ENCODE measurements around the gene CTSF.

The CTSF gene

GRCh38 chr11:66581261-66581660 is 12.9 kb upstream of the CTSF start:
- Histone ChIP-seq H3K27me3 (ENCODE audit: insufficient read depth, poor library complexity, severe bottlenecking) (no peaks in the 10 kb centered on the region), H3K4me3 (replicated peaks; ENCODE audit: insufficient read depth, low read length) (no peak overlapping the region), H3K27ac (replicated peaks) (no peak overlapping the region)
- DNase-seq (ENCODE audit: low read depth in 1 of 2, low spot score in 1 of 2): no peak
- no peak for TF ChIP-seq SPI1 (IDR thresholded peaks at IDR 0.05; ENCODE audit: borderline replicate concordance, low read depth)
- TF ChIP-seq GABPA (IDR thresholded peaks at IDR 0.05; ENCODE audit: low read depth): no peak
- TF ChIP-seq POLR2AphosphoS5 (IDR thresholded peaks at IDR 0.05; ENCODE audit: low read depth): no peak
- TF ChIP-seq CTCF (IDR thresholded peaks at IDR 0.05; ENCODE audit: insufficient read depth, low read length): no peak
- TF ChIP-seq REST (IDR thresholded peaks at IDR 0.05; ENCODE audit: insufficient replicate concordance, low read depth): no peak

GRCh38 chr11:66580803-66581202 is 12.4 kb upstream of the CTSF start:
- Histone ChIP-seq H3K27ac (replicated peaks) (no peak overlapping the region), H3K27me3 (ENCODE audit: insufficient read depth, poor library complexity, severe bottlenecking) (no peaks in the 10 kb centered on the region), H3K4me3 (replicated peaks; ENCODE audit: insufficient read depth, low read length) (no peak overlapping the region)
- TF ChIP-seq REST (IDR thresholded peaks at IDR 0.05; ENCODE audit: insufficient replicate concordance, low read depth): no peak
- no peak for TF ChIP-seq CTCF (IDR thresholded peaks at IDR 0.05; ENCODE audit: insufficient read depth, low read length)
- TF ChIP-seq SPI1 (IDR thresholded peaks at IDR 0.05; ENCODE audit: borderline replicate concordance, low read depth): no peak
- TF ChIP-seq POLR2AphosphoS5 (IDR thresholded peaks at IDR 0.05; ENCODE audit: low read depth): no peak
- TF ChIP-seq GABPA (IDR thresholded peaks at IDR 0.05; ENCODE audit: low read depth): no peak
- no peak for DNase-seq (ENCODE audit: low read depth in 1 of 2, low spot score in 1 of 2)

- H3K27me3 ChIP-seq (ENCODE audit: insufficient read depth, poor library complexity, severe bottlenecking): no peaks in the 10 kb centered on the region
- peak; percentile 47 to 60 for DNase-seq (ENCODE audit: low read depth in 1 of 2, low spot score in 1 of 2)
- TF ChIP-seq SPI1 (IDR thresholded peaks at IDR 0.05; ENCODE audit: borderline replicate concordance, low read depth) (no peak), CTCF (IDR thresholded peaks at IDR 0.05; ENCODE audit: insufficient read depth, low read length) (peak; percentile 75)
These were observed 10.7 kb upstream of the CTSF start for GRCh38 chr11:66579017-66579606.

GRCh38 chr11:66570850-66571180 is 2.4 kb upstream of the CTSF start:
- no peak overlapping the region for H3K4me3 ChIP-seq (replicated peaks; ENCODE audit: insufficient read depth, low read length)
- no peak overlapping the region for H3K27ac ChIP-seq (replicated peaks)
- peaks cover 15% of the 10 kb centered on the region for H3K27me3 ChIP-seq (ENCODE audit: insufficient read depth, poor library complexity, severe bottlenecking)
- DNase-seq (ENCODE audit: low read depth in 1 of 2, low spot score in 1 of 2): no peak
- no peak for TF ChIP-seq POLR2AphosphoS5 (IDR thresholded peaks at IDR 0.05; ENCODE audit: low read depth)

More at GRCh38 chr11:66579017-66579606, 10.7 kb upstream of the CTSF start:
- Histone ChIP-seq H3K27ac (replicated peaks) (no peak overlapping the region), H3K4me3 (replicated peaks; ENCODE audit: insufficient read depth, low read length) (no peak overlapping the region)

Measured in HL-60 (cell line).